MCF 10A (cell line): ENCODE measurements around the gene HNRNPA0. TPM values are rescaled to one million over a fixed set of nuclear protein-coding genes. Genes with fewer than 3 reads are reported as not detected.

ENCODE experiments used
- BruUV-seq: library from RNA; stranded (reverse); fragments of 400-500 nt; replicated peaks from 2 replicates; lab custom pipeline; 2021; lab: Mats Ljungman, UMichigan
- CTCF ChIA-PET: fragments of 300-600 bp; sonication (Branson Sonifier 250); formaldehyde crosslinking; extraction: SDS; loops from one replicate; lab custom pipeline; 2021; ENCODE audit warnings: antibody characterized with exemption, inconsistent platforms; lab: Yijun Ruan, JAX
- POLR2A ChIA-PET: fragments of 300-600, 350-650 bp; sonication (Branson Sonifier 250); formaldehyde crosslinking; extraction: SDS; loops from one replicate; lab custom pipeline; 2020; ENCODE audit warnings: antibody characterized with exemption, inconsistent platforms; lab: Yijun Ruan, JAX
- DNase-seq: peaks from one replicate; pipeline ENCODE4 v3.0.0-alpha.2; 2018; ENCODE audit not compliant: unreplicated experiment
- H3K27ac Mint-ChIP-seq: one replicate; pipeline ENCODE4 v1.8.0; 2022; ENCODE audit warnings: mild to moderate bottlenecking, low read depth, mixed read lengths; ENCODE audit not compliant: unreplicated experiment
- H3K27me3 Mint-ChIP-seq: one replicate; pipeline ENCODE4 v1.8.0; 2022; ENCODE audit warnings: mixed read lengths; ENCODE audit not compliant: insufficient read depth, unreplicated experiment
- H3K36me3 Mint-ChIP-seq: one replicate; pipeline ENCODE4 v1.8.0; 2022; ENCODE audit warnings: mild to moderate bottlenecking, moderate library complexity, mixed read lengths; ENCODE audit not compliant: insufficient read depth, unreplicated experiment
- H3K4me1 Mint-ChIP-seq: one replicate; pipeline ENCODE4 v1.8.0; 2022; ENCODE audit warnings: mixed read lengths; ENCODE audit not compliant: insufficient read depth, unreplicated experiment
- H3K4me3 Mint-ChIP-seq: one replicate; pipeline ENCODE4 v1.8.0; 2022; ENCODE audit warnings: mild to moderate bottlenecking, moderate library complexity, mixed read lengths; ENCODE audit not compliant: unreplicated experiment
- H3K9me3 Mint-ChIP-seq: one replicate; pipeline ENCODE4 v1.8.0; 2022; ENCODE audit warnings: mixed read lengths; ENCODE audit not compliant: unreplicated experiment
- CTCF ChIP-seq: fragments of 200-600 bp; IDR thresholded peaks from one replicate; pipeline ENCODE4 v1.8.0; 2022; ENCODE audit warnings: antibody characterized with exemption, mild to moderate bottlenecking; ENCODE audit not compliant: unreplicated experiment
- intact Hi-C: fragments of 100-400 bp; cut with micrococcal nuclease; formaldehyde crosslinking; loops from 2 replicates; pipeline ENCODE4 v1.14.1; 2022
- total RNA-seq: library from RNA; stranded (reverse); gene quantifications from 2 replicates; pipeline ENCODE4 v1.2.3, GENCODE V29; 2022

The HNRNPA0 gene
- total RNA-seq, 1 experiment from 2014 or later, result 30.8 TPM

- Mint-ChIP-seq H3K27me3 (no peaks in the 10 kb centered on the region), H3K36me3 (no peaks in the 10 kb centered on the region), H3K27ac (no peak overlapping the region), H3K4me3 (no peak overlapping the region), H3K9me3 (no peaks in the 10 kb centered on the region), H3K4me1 (peaks cover 4% of the 10 kb centered on the region)
- DNase-seq, result no peak
- intact Hi-C loops, result no loop called here
- ChIA-PET POLR2A (no interaction called here), CTCF (interaction anchor here (0.6 to 3.5 kb wide), 6 partner anchors 14 to 235 kb away, joined by 3 to 18 read pairs (median 9); no protein-coding TSS in a partner anchor)
- TF ChIP-seq CTCF, result no peak
- no TSS peak for BruUV-seq
These were observed 26.1 kb downstream of the HNRNPA0 start for GRCh38 chr5:137728048-137728447.

- BruUV-seq, result no TSS peak
- TF ChIP-seq CTCF, result no peak
- ChIA-PET CTCF (interaction anchor here (0.6 to 3.5 kb wide), 6 partner anchors 15 to 235 kb away, joined by 3 to 18 read pairs (median 9); no protein-coding TSS in a partner anchor), POLR2A (no interaction called here)
- intact Hi-C loops, result no loop called here
- Mint-ChIP-seq H3K4me1 (peaks cover 4% of the 10 kb centered on the region), H3K27me3 (no peaks in the 10 kb centered on the region), H3K4me3 (no peak overlapping the region), H3K9me3 (no peaks in the 10 kb centered on the region), H3K36me3 (no peaks in the 10 kb centered on the region), H3K27ac (no peak overlapping the region)
- no peak for DNase-seq
These were observed 26.5 kb downstream of the HNRNPA0 start for GRCh38 chr5:137727623-137728022.

GRCh38 chr5:137724251-137724650 lies 29.9 kb downstream of the HNRNPA0 start:
- Mint-ChIP-seq H3K9me3 (no peaks in the 10 kb centered on the region), H3K27me3 (peaks cover 21% of the 10 kb centered on the region), H3K27ac (no peak overlapping the region), H3K36me3 (no peaks in the 10 kb centered on the region), H3K4me3 (no peak overlapping the region), H3K4me1 (no peaks in the 10 kb centered on the region)
- BruUV-seq, result no TSS peak
- ChIA-PET CTCF (interaction anchor here (3.2 kb wide), 1 partner anchor 17 kb away, joined by 14 read pairs; no protein-coding TSS in a partner anchor), POLR2A (no interaction called here)
- TF ChIP-seq CTCF, result no peak
- intact Hi-C loops, result no loop called here
- no peak for DNase-seq

DNA sequence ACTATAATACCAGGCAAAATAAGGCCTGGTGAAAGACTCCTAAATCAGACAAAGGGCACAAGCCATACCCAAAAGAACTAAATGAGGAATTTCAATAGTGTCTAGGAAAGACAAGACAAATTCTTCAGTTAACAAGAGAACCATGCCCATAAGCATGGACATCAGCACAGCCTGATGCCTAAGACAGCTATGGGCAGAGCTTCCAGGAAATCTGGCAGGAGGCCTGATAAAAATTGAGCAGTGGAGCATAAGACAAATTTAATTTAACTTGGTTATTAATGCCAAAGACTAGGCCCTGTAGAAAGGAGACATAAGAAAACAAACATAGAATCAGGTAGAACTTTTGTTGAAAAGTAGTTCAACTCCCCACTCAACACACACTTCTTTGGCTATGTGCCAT lies 35.6 kb downstream of the HNRNPA0 start:
- BruUV-seq, result no TSS peak
- ChIA-PET CTCF (interaction anchor here (1.1 to 4.4 kb wide), 3 partner anchors 23 to 89 kb away, joined by 5 to 35 read pairs (median 12); no protein-coding TSS in a partner anchor), POLR2A (no interaction called here)
- Mint-ChIP-seq H3K4me3 (no peak overlapping the region), H3K4me1 (no peaks in the 10 kb centered on the region), H3K27me3 (peaks cover 21% of the 10 kb centered on the region), H3K36me3 (no peaks in the 10 kb centered on the region), H3K9me3 (no peaks in the 10 kb centered on the region), H3K27ac (no peak overlapping the region)
- intact Hi-C loops, result no loop called here
- no peak for TF ChIP-seq CTCF
- no peak for DNase-seq
